AG09319 (cell line): ENCODE data around the gene AUH.

ENCODE experiments used
- DNase-seq: peaks from one replicate; pipeline ENCODE4 v3.0.0-alpha.2; 2010; ENCODE audit warnings: low read depth; ENCODE audit errors: extremely low read depth
- TF ChIP-seq, protein P1 (sequence below): IDR thresholded peaks from 2 replicates; pipeline ENCODE4 v1.5.1; 2011; ENCODE audit warnings: low read depth, mild to moderate bottlenecking, inconsistent platforms, low read length, moderate library complexity

AUH gene

DNA sequence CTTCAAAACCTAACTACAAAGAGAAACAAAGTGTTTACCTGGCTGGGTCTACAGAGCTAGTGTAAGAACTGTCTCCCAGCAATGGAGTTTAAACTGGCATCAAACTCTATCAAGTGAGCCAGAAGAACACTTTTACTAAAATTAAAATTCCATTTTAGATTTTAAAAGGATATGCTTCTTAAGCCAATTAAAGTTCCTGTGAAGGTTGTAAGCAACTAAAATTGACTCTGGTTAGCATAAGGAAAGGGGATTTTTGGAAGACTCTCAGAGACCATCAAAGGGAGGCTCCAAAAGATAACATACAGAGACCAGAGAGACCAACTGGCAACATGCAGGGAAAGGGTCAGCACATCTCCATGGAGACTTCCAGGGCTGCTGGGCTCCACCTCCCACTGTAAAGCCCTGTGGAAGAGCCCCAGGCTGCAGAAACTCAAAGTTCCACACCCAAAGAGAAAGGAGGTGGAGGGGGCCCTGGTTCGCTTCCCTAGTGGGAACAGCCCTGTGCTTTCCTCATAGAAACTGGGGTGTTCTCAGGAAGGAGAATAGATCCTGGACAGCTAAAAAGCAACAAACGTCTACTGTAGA is 91.7 kb downstream of the AUH start:
- no peak for DNase-seq
- TF ChIP-seq, protein P1, sequence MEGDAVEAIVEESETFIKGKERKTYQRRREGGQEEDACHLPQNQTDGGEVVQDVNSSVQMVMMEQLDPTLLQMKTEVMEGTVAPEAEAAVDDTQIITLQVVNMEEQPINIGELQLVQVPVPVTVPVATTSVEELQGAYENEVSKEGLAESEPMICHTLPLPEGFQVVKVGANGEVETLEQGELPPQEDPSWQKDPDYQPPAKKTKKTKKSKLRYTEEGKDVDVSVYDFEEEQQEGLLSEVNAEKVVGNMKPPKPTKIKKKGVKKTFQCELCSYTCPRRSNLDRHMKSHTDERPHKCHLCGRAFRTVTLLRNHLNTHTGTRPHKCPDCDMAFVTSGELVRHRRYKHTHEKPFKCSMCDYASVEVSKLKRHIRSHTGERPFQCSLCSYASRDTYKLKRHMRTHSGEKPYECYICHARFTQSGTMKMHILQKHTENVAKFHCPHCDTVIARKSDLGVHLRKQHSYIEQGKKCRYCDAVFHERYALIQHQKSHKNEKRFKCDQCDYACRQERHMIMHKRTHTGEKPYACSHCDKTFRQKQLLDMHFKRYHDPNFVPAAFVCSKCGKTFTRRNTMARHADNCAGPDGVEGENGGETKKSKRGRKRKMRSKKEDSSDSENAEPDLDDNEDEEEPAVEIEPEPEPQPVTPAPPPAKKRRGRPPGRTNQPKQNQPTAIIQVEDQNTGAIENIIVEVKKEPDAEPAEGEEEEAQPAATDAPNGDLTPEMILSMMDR, result no peak

DNA sequence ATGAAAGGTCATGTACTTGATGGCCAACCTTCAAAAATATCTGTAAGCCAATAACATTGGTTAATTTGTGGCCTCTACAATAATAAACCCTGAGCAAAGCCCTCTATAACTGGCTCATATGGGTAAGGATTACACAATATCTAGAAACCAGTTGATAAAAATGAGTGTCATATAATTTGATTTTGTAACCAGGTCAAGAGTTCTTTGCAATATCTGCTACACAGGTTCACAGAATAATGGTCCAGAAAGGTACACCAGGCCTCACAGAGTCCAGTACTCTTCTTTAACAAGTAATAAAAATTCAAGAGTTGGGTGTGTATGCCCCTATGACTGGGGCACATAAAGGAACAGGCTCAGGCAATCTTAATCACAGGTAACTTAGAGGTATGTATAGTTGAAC is 95.3 kb downstream of the AUH start:
- TF ChIP-seq, protein P1, result no peak
- DNase-seq, result no peak

DNA sequence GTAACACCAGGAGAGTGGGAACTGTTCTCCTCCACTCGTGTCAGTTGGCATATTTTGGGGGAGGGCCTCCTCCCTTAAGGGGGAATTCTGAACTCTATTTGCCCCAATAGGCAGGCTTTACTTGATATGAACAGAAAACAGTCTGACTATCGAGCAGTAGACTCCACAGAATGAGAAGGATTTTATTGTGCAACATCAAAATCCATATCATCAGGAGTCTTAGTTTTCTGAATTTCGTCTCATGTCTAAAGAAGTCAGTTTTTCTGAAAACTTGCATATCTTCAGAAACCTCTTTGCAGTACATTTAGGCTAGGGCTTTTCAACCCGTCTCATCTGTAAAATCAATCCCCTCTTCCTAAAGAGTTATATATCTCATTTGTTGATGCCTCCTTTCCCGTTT is 96.2 kb downstream of the AUH start:
- no peak for DNase-seq
- TF ChIP-seq, protein P1, result no peak

DNA sequence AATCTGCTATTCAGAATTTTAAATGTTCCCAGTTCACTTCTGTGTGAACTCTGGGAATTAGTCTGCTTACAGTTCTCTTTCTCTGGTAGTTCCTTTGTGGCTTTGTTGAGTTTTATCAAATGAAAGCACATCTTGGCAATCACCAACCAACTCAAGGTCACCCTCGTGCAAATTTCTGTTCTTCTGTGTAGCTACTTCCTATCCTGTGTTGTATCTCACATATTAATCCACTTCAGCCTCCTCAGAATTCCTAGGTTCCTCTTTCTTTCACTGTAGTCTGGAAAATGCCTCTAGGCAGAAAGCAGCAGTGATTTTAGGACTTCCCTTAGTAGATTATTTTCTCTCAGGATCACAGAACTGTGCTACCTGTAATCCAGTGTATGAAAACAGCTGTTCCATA is 100.3 kb downstream of the AUH start:
- no peak for DNase-seq
- TF ChIP-seq, protein P1, result no peak

DNA sequence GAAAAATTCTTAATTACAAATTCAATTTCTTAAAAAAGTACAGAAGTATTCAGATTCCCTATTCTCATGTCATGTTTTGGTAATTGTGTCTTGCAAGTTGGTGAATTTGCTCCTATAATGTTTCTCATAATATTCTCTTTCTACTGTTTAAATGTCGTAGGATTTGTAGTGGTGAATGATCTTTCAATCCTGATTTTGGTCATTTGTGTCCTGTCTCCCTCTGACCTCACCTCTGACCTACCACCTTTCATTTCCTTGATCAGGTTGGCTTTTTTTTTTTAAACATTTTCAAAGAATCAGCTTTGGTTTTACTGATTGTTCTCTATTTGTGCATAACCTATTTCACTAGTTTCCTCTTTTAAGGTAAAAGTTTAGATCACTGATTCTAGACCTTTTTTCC is 102.6 kb downstream of the AUH start:
- TF ChIP-seq, protein P1, result no peak
- no peak for DNase-seq

DNA sequence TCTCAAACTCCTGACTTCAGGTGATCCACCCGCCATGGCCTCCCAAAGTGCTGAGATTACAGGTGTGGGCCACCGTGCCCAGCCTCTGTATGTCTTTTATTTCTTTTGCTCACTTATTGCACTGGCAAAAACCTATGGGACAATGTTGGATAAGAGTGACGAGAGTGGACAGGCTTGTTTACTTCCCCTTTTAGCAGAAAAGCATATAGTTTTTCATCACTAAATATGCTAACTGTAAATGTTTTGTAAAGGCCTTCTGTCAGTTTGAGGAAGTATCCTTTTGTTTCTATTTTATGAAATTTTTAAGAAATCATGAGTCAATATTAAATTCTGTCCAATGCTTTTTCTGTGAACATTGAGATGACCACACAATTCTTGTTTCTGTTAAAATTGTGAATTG is 103.3 kb downstream of the AUH start:
- no peak for DNase-seq
- TF ChIP-seq, protein P1, result no peak

DNA sequence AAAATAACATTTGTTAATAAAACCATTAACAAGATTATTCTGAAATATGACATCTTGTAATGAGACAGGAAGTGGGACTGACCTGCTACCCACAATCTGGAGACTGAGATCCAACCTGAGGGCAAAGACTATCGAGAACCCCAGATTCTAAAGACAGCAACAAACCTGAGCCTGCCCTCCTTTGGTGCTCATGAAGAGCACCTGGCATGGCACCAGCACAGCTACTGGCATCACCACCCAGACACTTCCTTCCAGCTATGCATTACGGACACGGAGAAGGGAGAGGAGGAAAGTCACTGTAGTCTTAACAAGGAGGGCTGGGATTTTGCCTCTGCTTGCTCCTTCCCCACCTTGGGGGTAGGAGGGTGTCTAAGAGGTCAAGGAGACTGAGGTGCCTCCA is 105.5 kb downstream of the AUH start:
- TF ChIP-seq, protein P1, result no peak

More for the DNA sequence above, 105.5 kb downstream of the AUH start:
- DNase-seq, result no peak
